GM12872 (cell line): ENCODE results near the gene SELENOS.

ENCODE experiments used
- CTCF ChIP-seq: IDR thresholded peaks from 3 replicates; pipeline ENCODE4 v1.5.1; 2011; ENCODE audit warnings: low read depth, mild to moderate bottlenecking, low read length, moderate library complexity; ENCODE audit not compliant: insufficient read depth

Gene SELENOS, protein sequence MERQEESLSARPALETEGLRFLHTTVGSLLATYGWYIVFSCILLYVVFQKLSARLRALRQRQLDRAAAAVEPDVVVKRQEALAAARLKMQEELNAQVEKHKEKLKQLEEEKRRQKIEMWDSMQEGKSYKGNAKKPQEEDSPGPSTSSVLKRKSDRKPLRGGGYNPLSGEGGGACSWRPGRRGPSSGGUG

GRCh38 chr15:101277038-101277822 is at the start of gene SELENOS:
Gene SELENOS (minus strand): TSS chr15:101277485. CDS start chr15:101277417, 68 bp downstream.
- TF ChIP-seq CTCF, result no peak

DNA sequence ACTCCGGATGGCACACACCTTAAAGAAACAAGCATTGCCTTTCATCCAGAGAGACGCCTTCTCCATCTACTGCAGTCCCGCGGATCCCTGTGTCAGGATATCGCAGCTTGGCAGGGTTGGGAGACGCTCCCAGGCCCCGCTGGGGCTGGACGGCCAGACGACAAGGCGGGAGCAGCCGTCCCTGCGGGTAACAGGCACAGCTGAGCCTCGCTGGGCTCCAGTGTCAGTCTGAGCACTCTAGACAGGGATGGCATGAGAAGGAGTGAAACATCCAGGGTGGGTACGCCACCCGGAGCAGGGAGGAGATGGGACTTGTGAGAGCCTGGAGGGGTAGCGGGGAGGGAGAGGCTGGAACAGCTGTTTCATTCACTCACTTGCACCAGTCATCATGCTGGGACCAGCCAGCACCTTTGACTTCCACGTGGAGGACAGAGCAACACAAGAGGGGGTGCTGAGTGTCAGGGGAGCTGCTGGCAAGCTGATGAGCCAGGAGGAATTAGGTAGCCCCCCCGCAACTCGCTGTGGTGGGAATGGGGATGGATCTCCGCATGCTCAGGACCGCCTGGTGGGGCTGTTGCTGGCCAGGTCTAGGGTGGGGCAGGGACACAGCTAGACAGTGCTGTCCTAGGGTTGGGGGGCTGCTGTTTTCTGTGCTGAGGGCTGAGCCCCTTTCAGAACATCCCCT is 49.3 kb upstream of the SELENOS start:
- no peak for TF ChIP-seq CTCF

DNA sequence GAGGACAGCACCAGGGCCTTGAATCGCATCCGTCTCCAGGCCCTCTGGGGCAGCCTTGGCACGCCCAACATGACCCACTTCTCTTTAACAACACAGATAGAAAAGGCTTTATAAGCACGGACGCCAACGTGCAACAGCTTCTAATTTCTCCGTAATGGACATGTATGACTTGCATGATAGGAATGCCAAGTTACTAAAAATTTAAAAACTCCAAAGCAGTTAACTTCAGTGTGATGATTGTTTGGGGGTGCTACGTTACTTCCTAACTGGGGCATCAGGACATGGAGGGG is 48.7 kb upstream of the SELENOS start:
- no peak for TF ChIP-seq CTCF

- TF ChIP-seq CTCF, result no peak
Measured at GRCh38 chr15:101325263-101326025, 48.2 kb upstream of the SELENOS start.

DNA sequence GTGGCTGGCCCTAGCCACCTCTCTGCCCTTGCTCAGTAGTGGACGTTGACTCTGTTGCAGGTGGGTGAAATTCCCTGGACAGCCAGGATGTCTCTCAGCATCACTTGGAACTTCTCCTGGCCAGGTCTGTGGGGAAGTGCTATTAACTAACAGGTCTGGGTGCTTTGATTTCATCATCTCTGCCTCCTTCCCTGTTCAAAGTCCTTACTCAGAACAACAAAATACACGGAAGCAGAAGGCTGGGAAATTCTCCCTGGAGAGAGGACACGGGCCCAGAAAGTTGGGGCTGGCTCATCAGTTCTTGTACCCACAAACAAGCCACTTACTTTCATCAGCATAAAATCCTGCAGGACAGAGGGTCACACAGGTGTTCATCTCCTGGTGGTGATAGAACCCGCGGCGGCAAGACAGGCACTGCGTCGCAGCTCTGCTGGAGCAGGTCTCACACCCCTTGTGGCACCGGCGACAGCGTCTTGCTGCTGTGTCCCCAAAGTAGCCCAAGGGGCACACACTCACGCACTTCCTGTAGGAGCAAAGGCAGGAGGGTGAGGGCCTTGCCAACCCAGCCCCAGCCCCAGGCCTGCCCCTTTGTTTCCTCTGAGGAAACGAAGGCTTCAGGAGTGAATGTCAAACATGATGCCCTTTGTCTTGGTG is 47.4 kb upstream of the SELENOS start:
- no peak for TF ChIP-seq CTCF

DNA sequence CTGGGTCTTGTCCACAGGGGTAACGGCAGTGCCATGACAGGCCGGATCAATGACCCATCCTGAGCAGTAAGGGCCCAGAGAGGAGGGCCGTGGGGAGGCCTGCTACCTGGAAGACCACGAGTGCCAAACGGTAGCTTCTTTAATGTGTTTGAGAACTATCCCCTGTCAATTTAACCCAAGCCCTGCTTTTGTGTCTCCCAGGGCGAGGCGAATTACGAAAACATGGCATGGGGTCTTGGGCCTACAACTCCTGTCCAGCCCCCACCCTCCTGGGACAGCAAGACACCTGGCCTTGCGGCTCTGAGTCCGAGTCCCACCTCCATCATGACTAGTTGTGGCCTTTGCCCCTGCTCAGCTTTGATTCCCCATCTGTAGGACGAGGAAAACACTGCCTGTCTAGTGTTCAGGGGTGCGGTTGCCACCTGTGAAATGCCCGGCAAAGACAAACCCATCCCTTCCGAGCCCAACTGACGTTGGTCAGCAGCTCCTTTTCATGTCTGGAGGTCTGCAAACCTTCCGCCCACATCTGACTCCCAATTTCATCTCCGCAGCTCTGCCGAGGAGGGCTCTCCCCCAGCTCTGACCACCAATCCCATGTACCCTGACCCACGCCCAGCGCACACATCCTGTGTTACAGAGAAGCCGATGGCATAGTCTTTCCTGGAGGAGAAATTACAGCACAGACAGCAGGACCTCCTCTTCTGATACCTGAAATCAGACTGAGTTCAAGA is 46.7 kb upstream of the SELENOS start:
- no peak for TF ChIP-seq CTCF
